ENCODE data around the gene DKK2.
"Not testable (repeated sequence)": the region's sequence is repeated elsewhere in the genome, so short reads cannot be mapped to it uniquely, and the experiment has no call there.

DNA sequence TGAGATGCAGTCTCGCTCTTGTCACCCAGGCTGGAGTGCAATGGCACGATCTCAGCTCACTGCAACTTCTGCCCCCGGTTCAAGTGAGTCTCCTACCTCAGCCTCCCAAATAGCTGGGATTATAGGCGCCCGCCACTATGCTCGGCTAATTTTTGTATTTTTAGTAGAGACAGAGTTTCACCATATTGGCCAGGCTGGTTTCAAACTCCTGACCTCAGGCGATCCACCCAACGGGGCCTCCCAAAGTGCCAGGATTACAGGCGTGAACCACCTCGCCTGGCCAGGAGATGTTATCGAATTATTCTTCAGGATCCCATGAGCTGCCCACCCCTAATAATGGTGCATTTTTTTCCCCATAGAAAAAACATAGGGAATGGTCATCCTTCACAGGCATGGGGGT is 128.1 kb downstream of the DKK2 start:
- TF ChIP-seq POLR2A (IDR thresholded peaks at IDR 0.05): not testable (repeated sequence)
- TF ChIP-seq, protein P1, sequence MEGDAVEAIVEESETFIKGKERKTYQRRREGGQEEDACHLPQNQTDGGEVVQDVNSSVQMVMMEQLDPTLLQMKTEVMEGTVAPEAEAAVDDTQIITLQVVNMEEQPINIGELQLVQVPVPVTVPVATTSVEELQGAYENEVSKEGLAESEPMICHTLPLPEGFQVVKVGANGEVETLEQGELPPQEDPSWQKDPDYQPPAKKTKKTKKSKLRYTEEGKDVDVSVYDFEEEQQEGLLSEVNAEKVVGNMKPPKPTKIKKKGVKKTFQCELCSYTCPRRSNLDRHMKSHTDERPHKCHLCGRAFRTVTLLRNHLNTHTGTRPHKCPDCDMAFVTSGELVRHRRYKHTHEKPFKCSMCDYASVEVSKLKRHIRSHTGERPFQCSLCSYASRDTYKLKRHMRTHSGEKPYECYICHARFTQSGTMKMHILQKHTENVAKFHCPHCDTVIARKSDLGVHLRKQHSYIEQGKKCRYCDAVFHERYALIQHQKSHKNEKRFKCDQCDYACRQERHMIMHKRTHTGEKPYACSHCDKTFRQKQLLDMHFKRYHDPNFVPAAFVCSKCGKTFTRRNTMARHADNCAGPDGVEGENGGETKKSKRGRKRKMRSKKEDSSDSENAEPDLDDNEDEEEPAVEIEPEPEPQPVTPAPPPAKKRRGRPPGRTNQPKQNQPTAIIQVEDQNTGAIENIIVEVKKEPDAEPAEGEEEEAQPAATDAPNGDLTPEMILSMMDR (IDR thresholded peaks at IDR 0.05): not testable (repeated sequence)
